Activated CD8-positive, alpha-beta memory T cell treated with anti-CD3 and anti-CD28 coated beads, Interleukin-2, amount 50 U/mL, for 1 hour (primary cell): ENCODE measurements around the gene OGA.

ENCODE experiments used
- DNase-seq: peaks from one replicate; pipeline ENCODE4 v3.0.0-alpha.2; 2020; ENCODE audit errors: extremely low read depth

Gene OGA

DNA sequence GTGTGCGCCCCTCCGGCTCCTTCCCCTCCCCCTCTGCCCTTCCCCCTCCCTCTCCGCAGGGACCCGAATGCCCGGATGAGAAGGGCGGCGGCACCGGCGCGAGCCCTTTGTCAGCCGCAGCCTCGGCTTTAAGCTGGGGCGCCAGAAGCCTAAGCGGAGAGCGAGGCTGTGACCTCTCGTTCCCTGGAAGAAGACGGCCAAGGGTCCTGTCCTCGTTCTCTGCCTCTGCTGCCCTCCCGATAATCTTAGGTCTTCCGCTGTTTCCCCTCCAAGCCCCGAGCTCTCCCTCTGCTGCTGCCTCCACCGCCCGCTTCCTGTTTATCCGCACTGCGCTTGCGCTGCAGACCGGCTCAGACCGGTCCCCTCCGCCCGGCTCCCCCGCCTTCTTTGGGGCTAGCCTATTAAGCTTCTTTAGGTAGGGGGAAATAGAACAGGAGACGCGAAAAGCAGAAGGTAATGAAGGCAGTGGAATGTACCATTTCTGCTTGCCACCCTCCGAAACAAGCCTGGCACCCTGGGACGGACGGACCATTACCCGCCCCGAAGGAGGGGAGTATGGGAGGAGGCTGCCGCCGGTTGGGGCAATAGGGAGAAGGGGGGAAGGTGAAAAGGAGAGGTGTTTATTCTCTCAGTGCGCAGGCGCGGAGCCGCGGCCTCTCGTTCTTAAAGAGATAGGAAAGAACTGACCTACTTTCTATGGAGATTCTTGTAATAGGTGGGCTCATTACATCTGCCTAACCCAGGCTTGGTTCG lies at the start of gene OGA:
Gene OGA (minus strand): TSS at position 326 of the 753 bp plus-strand sequence. CDS start 422 bp downstream, outside the sequence.
- DNase-seq = peak; percentile 96

DNA sequence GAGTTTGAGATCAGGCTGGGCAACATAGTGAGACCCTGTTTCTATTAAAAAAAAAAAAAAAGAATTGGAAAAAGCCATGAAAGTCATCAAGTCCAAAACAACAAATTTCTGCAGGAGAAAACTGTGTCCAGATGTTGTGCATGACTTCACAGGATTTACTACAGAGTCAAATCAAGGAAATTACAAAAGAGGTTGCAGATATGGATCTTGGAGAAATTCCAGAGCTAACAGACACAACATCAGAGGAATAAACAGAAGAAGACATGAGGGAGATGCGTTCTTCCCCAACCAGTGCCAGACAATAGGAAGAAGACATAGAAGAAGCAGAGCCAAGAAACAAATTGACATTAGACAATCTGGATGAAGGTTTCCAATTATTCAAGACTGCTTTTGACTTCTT lies 49.7 kb upstream of the OGA start:
- no peak for DNase-seq

DNA sequence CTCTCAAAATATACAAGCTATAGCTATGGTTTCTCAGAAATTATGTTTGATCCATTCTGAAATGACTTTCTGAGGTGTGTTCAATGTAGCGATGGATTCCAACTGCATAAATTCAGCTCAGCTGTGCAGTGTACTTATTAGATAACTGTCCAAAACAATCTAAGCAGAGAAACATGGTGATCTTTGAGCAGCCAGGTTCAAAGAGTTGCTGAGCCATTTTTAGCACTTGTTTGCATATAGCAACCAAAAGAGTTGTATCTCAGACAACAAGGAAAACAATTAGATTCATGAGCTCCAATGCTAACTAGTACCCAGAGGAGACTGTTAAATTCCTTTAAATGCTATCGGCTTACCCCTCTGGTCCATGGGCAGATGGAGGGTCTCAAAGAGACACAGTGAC lies 41.3 kb upstream of the OGA start:
- no peak for DNase-seq

DNA sequence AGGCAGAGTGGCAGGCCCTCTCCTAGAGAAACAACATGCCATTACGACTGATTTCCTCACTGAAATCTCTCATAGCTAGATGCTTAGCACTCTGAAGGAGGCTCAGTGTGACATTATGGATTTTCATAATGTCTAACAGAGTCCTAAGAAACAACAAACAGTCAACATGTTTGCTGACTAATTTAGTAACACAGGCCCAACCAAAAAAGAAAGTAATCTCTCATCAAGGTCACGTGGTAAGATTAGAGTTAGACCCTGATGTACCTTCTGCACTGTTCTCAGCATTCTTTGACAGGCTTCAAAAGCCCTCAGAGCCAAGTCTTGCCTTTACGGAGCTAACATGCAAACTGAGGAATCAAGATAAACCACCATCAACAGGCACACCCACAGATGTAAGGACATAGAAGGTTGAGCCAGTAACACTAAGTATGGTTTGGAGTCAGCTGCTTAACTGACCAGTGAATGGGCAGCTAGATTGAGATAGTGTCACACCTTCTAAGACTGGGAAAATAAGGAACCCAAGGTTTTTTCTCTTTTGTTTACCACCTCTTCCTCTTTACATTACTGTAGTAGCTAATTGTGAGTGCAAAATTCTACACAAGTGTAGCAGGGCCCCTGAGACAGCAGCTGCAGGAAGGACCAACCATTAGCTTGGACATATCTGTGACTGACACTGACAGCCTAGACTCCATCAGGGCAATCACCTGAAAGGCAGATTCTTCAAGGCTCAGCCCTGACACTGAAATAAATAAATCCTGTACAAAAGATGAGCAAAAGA lies 40.7 kb upstream of the OGA start:
- DNase-seq = no peak

DNA sequence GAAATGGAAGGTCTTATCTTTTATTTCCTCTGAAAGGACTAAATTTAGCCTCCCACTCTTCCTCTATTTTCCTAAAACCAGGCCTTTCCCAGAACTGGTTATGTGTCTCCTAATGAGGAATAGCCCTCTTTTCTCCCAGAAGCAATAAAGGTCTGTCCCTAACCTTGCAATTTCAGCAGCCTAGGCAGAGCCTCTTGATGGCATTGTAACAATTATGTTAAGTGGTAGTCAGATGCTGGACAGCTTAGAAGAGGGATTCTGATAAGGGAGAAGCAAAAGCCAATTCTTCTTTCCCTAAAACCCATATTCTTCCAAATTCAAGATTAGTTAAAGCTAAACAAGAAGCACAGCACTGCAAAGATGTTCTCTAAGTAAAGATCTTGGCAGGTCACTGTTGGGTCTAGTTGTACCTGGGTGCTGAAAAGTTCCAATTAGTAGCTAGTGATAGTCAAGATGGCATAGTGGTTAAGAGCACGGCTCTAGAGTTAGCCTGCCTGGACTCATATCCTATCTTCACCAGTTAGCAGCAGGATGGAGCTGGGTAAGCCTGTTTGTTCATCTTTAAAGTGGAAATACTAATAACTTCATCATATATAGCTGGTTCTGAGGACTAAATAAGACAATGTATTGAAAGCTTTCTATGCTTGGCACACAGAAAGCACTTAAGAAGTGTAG lies 39.7 kb upstream of the OGA start:
- no peak for DNase-seq

DNA sequence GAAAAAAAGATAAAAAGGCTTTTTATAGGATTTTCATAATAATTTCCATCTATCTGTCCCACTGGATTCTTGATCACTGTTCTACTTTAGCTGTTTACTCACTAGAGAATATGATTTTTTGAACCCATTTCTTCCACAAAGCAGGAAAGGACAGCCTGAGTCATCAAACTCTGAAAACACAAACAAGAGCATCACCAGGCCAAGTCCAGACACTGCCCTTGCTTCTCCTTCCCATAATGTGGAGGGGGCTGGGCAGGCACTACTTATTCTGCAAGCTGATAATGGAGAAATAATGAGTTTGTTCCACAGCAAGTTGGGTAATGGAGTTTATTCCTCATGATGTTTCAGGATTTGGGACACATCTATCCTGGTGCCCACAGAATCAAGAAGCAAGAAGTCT lies 38.4 kb upstream of the OGA start:
- DNase-seq = no peak

DNA sequence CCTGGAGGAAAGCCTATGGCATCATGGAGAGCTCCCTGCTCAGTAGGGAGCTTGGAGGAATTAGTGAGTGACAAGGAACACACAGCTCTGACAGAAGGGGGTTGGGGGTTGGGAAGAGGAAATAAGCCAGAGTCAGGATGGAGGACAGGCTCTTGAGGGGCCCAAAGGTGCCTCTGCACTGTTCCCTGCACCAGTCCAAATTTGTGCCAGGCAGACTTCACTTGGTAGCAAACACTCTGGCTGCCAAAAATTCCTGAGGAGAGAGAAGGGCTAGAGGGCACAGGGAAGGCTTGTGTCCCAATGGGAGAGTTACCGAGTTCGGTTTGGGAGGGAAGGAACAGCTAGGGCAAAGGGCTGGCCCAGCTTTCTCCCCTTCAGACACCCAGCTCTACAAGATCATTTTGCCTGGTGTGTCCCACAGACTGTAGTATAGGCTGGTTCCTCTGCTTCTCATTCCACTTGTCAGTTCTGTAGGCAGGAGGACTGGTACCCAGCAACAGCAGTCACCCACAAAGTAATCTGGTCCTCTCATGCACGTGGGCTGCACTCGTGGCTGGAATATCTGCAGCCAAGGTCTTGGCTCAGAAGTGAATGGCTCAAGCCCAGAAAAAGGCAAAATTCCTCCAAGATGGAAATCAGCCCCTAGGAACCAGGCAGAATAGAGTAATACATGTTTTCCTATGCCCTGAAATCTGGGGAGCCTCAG lies 33.3 kb upstream of the OGA start:
- no peak for DNase-seq

DNA sequence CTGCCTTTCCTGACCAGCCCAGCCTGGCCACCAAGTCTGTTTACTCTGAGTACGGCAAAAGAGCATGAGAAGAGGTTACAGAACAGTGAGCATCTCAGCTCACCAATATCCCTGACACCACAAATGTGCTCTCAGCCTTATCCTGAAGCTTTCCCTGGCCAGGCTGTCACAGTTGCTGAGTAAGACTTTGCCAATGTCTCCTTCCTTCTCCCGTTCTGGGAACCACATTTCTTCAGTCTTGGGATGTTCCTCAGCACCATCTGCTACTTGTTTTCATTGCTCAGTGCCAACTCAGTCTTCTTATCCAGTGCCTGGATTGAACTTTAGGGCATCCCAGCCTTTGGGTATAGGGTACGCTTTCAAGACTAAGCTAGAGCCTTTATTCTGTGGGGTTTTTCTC lies 32.5 kb upstream of the OGA start:
- no peak for DNase-seq

DNA sequence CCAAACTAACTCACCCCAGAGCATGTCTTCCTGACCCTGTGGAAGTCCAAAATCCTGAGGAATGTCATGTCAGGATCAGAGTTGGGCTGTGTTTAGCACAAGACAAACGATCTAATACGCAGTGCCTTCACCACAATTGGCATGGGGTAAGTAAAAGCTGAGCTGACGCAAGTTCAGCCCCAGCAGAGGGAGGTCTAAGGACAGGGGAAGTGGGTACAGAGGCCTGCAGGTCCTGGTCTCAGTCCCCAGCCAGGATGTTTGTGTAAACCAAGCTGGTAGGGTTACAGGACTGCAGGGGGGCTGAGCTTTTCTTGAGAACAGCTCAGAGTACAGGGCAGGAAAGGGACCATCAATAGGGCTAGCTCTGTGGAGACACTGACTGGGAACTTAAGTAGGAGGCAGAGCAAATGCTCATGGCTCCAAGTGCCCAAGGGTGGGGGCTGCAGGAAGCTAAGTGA lies 30.7 kb upstream of the OGA start:
- no peak for DNase-seq

DNA sequence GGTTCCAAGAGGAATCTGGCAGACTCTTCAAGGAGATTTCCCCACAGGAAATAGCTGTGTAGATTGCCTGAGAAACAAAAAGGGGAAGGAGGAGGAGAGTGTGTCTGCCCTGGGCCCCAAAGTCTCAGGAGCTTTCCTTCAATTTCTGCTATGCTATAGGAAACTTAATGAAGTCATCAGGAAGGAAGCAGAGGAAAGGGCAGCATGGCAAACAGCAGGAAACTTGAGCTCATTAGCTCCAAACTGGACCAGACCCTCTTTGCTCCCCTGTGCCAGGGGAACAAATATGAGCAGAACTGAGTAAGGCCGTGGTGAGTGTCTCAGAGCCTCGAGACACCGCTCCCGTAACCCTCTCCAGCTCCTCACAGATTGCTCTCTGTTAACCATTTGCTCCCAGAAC lies 30.2 kb upstream of the OGA start:
- no peak for DNase-seq

DNA sequence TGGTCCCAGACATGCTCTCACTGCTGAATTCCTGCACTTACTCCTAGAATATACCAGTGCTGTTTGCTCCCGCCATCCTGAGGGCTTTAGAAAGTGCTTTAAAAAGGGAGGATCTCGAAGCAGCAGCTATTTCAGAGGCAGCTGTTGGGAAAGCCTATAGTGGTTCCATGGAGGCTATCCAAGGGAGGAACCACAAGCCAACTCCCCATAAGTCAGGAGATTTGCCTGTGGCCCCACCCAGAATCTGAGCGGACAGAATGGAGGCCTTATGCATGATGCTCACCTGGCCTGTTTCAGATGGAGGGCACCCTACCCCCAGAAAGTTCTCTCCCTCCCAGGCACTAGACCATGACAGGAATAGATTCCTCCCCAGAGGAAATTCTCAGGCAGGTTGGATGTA lies 27.6 kb upstream of the OGA start:
- no peak for DNase-seq

DNA sequence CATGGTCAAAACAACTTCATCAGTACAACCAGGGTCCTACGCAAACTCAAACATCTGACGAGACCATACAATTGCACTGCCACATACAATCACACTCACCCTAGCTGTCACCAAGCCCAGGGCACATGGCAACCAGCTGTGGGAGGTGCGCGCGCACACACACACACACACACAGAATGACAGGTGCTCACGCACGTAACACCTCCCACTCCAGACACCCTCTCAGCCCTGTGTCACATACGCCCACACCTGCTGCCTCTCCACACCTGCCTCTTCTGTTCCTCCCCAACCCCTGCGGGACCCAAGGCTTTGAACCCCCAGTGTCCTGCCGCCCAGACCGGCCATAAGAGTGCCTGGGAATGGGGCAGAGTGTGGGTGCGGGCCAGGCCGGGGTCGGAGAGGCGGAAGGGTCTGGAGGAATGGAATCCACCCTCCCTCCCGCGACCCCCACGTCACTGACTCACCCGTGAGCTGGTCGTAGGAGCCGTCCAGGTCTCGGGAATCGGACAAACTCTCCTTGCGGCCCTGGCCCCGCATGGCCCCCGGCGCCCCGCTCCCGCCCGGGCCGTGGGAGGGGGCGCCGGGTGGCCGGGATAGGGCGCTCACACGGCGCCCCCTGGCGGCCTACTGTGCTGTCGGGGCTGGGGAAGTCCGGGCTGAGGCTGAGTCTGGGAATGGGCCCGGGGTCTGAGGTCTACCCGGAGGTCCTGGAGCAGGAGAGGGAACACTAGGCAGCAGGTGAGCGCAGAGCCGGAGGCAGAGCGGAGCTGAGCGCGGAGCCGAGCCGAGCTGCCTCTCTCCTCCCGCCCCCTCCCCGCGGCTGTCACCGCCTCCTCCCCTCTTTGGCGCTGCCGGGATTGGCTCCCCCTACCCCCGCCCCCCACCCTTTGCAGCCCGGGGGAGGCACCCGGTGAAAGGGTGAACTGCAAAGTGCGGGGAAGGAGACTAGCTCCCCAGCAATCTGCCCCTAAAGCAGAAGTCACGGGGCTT lies 25.1 kb upstream of the OGA start, which contains the start of gene KCNIP2:
Gene KCNIP2 (minus strand): TSS at position 769 of the 990 bp plus-strand sequence. CDS start 232 bp downstream, at position 537.
- DNase-seq = no peak

DNA sequence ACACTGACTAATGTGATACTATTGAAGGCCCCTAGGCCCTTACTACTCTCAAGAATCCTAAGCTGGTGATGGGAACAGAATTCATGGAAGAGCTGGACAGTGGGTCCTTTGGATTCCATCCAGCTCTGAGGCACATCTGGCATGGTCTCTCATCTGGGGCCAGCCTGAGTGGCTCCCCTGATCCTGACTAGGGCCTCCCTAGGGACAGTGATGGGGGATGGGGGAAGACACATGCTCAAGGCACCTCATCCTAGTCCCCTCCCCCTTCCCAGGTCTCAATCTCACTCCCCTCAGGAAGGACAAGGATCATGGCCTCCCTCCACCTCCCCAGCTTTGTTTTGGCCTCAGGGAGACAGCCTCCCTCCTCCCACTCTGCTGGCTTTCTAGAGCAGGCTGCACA lies 23.6 kb upstream of the OGA start:
- DNase-seq = no peak

DNA sequence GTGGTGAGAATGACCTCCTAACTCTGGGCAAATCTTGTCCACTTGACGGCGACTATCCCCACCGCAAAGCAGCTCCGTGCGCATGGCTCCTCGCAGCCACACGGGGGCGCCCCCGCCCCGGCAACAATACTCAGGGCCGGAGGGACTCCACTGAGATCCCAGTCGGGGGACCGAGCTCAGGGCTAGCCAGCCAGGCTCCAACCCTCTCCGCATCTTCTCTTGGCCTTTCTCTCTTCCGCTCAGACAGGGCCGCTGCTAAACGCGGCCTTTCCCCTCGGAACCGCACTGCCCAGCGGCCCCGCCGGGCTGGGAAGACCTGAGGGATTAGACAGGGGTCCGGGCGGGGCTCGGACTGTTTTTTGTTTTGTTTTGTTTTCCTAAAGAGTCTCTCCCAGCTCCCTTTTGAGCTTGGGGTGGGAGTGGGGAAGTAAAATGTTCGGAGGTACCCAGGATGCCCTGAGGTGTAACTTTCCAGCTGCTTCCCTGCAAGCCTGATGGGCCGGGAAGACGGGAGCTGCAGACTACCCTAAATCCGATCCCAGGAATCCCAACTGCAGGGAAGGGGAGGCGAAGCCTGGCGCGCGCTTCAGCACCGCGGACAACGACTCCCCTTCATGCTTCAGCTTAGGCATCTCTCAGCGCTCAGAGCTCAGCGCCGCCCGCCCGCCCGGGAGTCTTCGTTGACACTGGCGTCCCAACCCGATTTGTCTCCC lies 22.7 kb upstream of the OGA start:
- no peak for DNase-seq

DNA sequence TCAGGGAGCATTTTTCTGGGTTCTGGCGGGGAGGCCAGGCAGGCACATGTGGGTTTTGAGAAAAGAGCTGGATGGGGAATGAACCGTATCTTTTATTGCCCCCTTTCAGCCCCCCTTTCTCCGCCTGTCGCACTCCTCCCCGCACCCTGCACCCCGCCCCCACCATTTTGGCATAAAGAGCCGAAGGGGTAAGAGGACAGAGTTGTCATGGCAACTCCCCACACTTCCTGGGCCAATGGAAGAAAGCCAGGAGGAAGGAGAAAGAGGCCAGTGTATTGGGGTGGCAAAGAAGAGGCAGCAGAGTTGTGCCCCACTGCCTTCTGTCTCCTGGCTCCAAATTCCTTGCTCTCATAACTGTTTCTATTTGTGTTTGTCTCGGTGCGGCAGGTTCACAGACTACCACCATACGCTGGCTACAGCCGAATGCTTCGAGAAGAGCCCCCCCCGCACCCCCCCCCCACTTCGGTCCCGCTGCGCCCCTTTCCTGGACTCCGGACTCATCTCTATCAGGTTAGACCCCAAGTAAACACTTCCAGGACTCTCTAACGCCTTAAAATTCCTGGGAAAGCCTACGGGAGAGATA lies 21.9 kb upstream of the OGA start:
- DNase-seq = no peak

DNA sequence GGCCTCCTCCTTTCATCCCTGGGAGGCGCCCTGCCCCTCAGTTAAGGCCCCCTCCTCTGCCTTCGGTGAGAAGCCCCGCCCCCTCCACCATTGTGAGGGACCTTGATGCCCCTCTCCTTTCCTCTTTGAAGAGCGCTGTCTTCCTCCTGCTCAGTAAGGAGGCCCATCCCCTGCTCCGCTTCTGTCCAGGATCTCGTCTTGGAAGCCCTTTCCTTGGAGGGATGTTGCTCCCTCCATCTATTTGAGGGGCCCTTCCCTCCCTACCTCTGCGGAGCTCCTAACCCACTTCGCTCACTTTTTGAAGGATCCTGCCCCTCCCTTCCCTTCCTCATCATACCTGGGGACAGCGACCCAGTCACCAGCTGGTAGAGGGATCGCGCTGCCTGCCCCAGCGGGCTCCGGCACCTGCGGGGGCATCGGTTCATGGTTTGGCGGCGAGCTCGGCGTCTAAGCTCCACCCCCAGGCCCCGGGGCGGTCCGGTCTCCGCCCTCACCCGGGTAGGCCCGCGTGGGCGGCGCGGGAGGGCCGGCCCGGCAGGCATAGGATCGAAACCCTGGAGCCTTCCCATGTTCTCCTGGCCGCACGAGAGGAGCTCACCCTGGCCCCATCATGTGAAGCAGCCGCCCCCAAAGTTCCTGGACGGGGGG lies 21.3 kb upstream of the OGA start:
- DNase-seq = no peak

DNA sequence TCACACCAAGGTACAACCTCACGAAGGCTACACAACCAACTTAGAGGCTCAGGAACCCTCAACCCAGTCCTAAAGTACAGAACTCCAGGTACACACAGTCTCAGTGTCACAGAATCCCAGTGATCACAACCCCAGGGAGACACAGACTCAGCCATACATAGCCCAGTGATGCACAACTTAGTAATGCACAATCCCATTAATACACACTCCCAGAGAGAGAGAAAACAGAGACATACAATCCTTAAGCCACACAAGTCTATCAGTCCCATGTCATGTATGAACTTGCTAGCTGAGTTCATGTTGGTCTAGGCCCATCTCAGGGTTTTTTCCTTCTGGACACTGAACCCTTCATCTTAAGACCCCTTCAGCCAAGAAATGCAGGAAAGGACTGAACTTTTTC lies 20.8 kb upstream of the OGA start:
- no peak for DNase-seq

DNA sequence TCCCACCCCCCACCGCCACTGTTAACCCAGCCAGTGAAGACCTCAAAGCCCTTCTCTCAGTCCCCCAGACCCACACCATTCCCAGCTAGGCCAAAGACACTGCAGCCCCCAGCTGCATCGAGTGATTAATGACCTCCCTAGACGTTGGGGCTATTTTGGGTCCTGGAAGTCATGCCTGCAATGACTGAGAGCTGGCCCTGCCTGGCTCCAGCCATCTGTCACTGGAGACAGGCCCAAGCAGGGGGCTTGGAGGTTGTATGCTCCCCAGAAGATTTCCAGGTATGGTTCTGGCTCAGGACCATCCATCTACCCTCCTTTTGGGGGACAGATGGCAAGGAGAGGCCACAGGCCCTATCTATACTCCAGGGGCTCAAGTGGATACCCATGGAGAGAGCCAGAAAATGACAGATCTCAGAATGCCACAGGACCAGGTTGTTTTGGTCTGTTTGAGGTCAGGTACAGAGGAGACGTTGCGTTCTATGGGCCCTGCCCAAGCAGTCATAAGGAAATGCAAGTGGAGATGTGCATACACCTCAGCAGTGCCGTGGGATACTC lies 20.2 kb upstream of the OGA start:
- no peak for DNase-seq

DNA sequence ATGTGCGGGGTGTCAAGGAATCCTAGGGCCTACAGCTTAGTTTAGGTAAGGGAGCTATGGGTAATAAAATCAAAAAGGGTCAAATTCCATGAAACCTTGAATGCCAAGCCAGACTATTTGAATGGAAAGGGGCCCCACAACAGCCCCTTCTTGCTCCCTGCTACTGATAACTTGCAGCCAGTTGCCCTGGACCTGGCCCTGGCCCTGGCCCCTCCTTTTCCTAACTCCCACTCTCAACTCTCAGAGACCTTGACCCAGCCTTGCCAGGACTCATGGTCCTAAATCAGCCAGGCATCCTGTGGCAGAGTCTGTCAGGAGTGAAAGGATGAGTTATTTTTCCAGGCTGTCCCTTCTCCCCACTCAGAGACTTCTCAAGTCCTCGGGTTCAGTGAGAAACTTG lies 19.5 kb upstream of the OGA start:
- DNase-seq = no peak
